Lower leg skin (tissue), 3 donors: ENCODE measurements around the gene ST3GAL4.

Experiments used
- POLR2A ChIP-seq, 2 donors: fragments of 450-650 bp; IDR thresholded peaks; one replicate each; pipeline ENCODE4 v1.6.1; 2016 to 2017; ENCODE audit warnings: antibody characterized with exemption in 2 of 2, mild to moderate bottlenecking in 1 of 2, moderate library complexity in 1 of 2
- TF ChIP-seq, protein P1 (sequence below), 3 donors: fragments of 450-650 bp; IDR thresholded peaks; one replicate each; pipeline ENCODE4 v1.5.1; 2016; ENCODE audit warnings: antibody characterized with exemption in 3 of 3, mild to moderate bottlenecking in 3 of 3, moderate library complexity in 2 of 3

DNA sequence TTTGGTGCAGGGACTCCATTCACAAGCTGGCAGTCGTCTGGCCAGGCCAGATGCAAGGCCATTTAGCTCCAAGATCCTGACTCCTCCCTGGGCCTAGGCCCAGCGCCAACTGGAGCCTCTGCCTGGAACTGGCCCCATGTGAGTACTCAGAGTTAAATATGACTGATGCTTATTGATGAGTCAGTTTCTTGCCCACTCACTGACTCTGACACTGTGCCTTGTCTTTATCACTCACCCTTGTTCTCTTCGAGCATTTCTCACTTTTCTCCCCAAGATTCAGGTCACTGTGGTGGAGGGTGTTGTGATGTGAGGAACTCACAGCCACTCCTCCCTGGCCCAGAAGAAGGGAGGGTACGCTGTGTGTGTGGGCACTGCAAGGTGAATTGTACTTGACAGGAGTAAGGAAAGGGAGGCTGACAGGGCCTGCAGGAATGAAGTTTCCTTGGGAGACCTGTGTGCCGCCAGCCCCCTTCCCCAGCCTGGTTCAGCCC, 23.2 kb upstream of the ST3GAL4 start:
- TF ChIP-seq POLR2A (IDR thresholded peaks at IDR 0.05) = no peak
- TF ChIP-seq, protein P1, sequence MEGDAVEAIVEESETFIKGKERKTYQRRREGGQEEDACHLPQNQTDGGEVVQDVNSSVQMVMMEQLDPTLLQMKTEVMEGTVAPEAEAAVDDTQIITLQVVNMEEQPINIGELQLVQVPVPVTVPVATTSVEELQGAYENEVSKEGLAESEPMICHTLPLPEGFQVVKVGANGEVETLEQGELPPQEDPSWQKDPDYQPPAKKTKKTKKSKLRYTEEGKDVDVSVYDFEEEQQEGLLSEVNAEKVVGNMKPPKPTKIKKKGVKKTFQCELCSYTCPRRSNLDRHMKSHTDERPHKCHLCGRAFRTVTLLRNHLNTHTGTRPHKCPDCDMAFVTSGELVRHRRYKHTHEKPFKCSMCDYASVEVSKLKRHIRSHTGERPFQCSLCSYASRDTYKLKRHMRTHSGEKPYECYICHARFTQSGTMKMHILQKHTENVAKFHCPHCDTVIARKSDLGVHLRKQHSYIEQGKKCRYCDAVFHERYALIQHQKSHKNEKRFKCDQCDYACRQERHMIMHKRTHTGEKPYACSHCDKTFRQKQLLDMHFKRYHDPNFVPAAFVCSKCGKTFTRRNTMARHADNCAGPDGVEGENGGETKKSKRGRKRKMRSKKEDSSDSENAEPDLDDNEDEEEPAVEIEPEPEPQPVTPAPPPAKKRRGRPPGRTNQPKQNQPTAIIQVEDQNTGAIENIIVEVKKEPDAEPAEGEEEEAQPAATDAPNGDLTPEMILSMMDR (IDR thresholded peaks at IDR 0.05) = no peak
